Amniotic stem cell (primary cell): ENCODE data around the gene MAP2K5.

Experiments used
- DNase-seq: peaks from one replicate; lab custom pipeline; 2025; lab: John Stamatoyannopoulos, UW

MAP2K5 gene

GRCh38 chr15:67559576-67559975, 17.1 kb downstream of the MAP2K5 start:
- no peak for DNase-seq

DNA sequence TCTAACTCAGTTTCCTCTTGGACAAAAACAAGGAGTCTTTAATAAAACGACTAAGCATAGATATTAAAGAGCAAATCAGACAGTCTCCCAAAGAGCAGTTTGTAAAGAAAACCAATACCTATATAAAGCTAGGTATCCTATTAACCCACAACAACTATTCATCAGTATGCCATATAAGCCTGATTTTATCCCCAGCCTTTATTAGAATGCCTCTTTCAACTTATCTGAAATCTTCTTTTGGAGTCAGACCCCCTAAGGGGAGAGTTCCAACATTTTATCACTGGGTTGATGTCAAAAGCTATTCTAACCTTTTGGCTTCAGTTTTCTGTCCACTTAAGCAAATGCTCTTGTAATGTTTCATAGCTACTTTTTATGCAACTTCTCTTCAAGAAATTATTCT, 17.8 kb downstream of the MAP2K5 start:
- no peak for DNase-seq

DNA sequence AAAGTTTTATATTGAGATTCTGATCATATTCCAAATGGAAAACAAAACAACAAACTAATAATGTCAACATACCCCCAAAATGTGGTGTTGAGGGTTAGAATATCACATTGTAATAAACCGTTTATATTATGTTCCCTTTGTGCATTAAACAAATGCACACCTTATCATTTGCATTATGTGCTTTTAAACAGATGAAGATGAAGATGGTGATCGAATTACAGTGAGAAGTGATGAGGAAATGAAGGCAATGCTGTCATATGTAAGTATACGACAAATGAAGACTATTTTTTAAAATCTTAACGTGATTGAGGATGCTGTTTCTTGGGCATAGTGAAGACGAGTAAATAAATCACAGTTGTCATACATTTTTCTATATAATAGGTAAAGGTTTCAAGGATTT, 20.6 kb downstream of the MAP2K5 start:
- DNase-seq, result no peak

DNA sequence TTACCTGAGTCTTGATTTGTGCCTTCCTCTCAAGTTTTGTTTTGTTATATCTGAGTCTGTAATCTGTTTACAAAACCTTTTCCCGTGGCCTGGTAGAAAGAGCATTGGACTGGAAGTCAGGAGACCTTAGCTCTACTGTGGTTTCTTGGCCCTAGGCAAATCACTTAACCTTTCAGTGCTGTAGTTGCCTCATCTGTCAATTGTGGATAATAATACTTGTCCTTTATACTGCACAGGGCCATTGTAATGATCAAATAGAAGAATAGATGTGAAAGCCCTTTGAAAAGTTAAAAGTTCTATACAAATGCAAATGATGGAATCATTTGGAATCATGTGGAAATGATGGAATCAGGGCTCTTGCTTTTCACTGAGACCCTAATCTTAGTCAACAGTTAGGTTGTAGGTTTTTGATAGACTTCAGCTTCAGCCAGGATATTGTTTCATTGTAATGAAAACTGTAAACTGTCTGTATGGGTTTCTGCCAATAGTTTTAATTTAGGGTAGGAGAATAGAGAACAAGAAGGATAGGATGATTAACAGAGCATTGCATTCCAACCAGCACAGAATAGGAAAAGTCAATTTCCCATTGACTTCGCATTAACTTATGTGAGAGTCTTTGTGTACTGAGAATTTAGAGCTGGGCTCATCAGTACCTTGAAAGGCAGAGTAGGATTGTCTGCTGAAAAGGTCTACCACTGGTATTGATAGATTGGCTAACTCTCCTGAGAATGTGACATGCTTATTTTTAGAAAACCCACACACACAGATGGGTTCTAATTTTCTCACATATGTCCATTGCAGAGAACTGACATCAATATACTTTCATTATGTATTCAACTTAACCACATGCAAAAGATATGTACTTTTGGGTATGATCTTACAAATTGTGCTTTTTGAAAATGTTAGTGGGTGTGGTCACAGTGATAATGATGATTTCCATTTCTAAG, 21.8 kb downstream of the MAP2K5 start:
- DNase-seq, result no peak

- no peak for DNase-seq
Measured at GRCh38 chr15:67564968-67565345, 22.5 kb downstream of the MAP2K5 start.

DNA sequence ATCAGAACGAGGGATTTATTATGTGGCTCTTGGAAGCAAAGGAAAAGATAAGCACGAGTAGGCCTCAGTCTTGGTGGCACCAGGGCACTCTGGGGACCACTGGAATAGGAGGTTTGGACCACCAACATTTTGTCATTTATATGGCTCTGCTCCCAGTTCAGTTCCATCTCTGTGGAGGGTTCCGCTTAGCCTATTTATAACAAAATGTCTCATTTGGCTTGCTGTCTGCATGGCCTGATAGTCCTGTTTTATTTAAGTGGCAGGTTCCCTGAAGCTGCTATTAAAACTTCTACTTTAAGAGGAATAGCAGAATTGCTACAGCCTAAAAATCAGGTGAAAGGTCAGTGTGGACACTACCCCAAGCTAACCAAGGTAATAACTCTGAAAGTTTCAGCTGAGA, 27.2 kb downstream of the MAP2K5 start:
- DNase-seq, result no peak

- DNase-seq, result no peak
Measured at GRCh38 chr15:67570875-67571647, 28.6 kb downstream of the MAP2K5 start.

- no peak for DNase-seq
Measured at GRCh38 chr15:67571648-67572415, 29.3 kb downstream of the MAP2K5 start.

DNA sequence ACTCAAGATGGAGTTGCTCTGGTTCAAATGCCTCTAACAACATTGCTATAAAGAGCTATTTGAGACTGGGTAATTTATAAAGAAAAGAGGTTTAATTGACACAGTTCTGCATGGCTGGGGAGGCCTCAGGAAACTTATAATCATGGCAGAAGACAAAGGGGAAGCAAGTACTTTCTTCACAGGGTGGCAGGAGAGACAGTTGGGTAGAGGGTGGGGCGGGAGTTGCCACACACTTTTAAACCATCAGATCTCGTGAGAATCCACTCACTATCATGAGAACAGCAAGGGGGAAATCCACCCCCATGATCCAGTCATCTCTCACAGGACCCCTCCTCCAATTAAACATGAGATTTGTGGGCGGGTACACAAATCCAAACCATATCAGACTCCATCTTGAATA, 30.7 kb downstream of the MAP2K5 start:
- no peak for DNase-seq

DNA sequence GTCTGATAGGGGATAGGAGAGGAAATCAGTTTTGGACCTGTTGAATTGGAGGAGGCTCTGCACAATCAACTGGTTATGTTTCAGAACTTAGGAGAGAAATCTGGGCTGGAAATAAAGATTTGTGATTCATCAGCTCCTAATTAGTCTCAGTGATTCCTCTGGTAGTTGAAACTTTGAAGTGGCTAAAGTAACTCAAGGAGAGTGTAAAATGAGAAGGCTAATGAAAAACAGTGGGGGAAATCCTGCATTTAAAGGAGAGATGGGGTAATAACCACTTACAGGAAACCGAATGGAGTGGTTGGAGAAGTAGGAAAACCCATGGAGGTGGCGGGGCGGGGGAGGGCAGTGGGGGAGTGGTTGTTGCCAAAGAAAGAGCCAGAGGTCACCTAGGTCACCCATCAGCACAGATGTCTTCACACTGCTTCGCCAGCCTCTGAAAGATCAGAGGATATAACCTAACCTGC, 32.6 kb downstream of the MAP2K5 start:
- no peak for DNase-seq

- DNase-seq, result no peak
Measured at GRCh38 chr15:67578020-67578600, 35.6 kb downstream of the MAP2K5 start.

GRCh38 chr15:67579164-67579563, 36.7 kb downstream of the MAP2K5 start:
- no peak for DNase-seq

DNA sequence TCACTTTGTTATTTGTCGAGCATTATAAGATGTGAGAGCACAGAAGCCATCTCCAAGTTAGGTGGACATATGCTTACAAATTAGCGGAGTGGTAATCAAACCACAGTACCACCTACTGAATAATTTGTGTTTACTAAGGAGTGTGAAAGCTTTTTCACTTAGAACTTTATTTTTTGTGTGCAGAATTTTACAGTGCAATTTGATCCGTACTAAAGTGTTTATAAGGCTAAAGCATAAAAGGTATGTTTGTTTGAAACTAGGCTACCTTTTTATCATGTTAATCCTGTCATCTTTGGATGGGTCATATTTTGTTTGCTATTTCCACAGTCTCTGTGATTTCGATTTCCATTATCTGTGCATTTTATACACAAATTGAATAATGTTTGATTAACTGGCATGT, 37.5 kb downstream of the MAP2K5 start:
- no peak for DNase-seq

DNA sequence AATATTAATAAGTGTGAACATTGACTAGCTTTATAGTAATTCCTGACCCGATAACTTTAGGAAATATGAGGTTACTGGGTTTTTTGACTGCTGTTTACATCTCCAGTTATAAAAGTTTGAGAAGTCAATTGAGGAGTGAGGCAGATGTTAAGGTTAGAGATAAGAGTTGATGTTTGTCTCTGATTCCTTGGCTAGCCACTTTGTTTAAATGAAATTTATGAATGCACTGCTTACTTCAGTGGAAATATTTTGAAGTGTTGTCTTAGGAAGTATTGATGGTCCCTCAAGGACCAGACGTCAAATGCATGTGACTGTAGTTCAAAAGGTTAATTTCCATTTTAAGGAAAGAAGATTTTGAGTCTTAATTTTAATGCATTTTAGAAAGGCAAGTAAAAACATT, 41.7 kb downstream of the MAP2K5 start:
- DNase-seq, result no peak

GRCh38 chr15:67585681-67586080, 43.2 kb downstream of the MAP2K5 start:
- DNase-seq, result no peak

DNA sequence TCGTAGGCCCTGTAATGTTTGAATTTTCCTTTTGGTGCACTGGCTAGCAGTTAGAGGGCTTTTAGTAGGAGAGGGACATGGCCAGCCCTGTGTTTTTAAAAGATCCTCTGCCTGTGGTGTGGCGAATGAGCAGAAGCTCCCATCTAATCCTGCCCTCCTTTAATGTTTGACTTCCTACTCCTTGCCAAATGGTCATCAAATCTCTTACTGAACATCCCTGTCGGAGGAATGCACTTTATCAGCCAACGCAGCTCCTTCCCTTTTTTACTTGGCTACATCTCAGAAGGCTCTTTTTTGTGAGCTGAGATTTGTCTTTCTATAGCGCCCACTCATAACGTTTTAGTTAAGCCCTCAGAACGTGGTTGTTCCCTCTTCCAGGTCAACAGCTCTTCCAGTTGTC, 44.8 kb downstream of the MAP2K5 start:
- DNase-seq, result no peak

GRCh38 chr15:67587754-67588153, 45.3 kb downstream of the MAP2K5 start:
- DNase-seq, result no peak

DNA sequence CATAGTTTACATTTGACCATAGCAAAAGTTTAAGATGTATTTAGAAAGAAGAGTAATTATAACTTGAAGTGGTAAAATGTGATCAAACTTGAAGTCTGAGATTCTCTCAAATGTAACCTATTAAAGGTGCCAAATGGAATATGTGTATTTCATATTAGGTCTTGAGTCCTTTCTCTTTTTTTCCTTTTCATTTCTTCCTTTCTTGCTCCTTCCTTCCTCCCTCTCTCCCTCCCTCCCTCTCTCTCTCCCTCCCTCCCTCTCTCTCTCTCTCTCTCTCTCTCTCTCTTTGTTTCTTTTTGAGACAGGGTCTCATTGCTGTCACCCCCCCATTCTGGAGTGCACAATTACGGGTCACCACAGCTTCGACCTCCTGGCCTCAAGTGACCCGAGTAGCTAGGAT, 47.7 kb downstream of the MAP2K5 start:
- DNase-seq, result no peak

DNA sequence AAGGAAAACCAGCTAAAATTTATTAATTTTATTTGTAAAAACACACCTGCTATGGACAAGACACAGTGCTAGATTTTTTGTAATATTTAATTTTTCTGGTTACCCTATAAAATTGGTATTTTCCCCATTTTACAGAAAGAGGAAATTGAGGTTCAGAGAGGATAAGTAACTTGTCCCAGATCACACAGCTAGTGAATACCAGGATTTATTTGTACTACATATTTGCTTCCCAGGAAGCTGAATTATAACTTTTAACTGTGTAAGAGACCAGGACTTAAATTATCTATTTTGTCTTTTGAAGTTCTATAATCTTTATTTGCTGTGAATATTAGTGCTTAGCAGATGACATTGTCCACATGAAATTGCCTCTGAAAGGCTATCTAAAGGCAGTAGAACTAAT, 49.7 kb downstream of the MAP2K5 start:
- no peak for DNase-seq

- no peak for DNase-seq
Measured at GRCh38 chr15:67593562-67593961, 51.1 kb downstream of the MAP2K5 start.

- no peak for DNase-seq
Measured at GRCh38 chr15:67594770-67595169, 52.3 kb downstream of the MAP2K5 start.

DNA sequence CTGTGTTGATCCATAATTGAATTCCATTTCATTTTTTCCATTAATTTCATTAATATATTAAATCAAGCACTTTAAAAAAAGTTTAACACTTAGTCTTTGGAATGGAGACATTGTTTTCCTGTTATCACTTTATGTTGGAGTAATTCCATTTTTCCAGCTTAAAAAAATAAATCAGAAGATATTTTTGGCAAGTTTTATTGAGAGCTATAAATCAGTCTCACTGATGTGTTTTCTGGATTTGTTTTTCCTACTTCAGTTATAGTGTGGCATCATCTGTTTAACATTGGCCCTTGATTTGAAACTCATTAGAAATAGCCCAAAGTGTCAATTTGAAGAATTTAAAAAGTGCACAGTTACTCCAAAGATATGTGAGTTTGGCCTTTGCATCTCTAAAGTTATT, 53.1 kb downstream of the MAP2K5 start:
- no peak for DNase-seq
